HG03045 (cell line): Measurements from ENCODE around the gene ADAM11.
"Not testable (repeated sequence)": the region's sequence is repeated elsewhere in the genome, so short reads cannot be mapped to it uniquely, and the experiment has no call there.

Experiments
- ATAC-seq: cut with Tn5 transposase; IDR thresholded peaks from one replicate; pipeline ENCODE4 v1.9.1; 2021; ENCODE audit warnings: mild to moderate bottlenecking, moderate library complexity; ENCODE audit not compliant: unreplicated experiment

Gene ADAM11

GRCh38 chr17:44755180-44755579, 3.6 kb upstream of the ADAM11 start:
- ATAC-seq, result not testable (repeated sequence)

DNA sequence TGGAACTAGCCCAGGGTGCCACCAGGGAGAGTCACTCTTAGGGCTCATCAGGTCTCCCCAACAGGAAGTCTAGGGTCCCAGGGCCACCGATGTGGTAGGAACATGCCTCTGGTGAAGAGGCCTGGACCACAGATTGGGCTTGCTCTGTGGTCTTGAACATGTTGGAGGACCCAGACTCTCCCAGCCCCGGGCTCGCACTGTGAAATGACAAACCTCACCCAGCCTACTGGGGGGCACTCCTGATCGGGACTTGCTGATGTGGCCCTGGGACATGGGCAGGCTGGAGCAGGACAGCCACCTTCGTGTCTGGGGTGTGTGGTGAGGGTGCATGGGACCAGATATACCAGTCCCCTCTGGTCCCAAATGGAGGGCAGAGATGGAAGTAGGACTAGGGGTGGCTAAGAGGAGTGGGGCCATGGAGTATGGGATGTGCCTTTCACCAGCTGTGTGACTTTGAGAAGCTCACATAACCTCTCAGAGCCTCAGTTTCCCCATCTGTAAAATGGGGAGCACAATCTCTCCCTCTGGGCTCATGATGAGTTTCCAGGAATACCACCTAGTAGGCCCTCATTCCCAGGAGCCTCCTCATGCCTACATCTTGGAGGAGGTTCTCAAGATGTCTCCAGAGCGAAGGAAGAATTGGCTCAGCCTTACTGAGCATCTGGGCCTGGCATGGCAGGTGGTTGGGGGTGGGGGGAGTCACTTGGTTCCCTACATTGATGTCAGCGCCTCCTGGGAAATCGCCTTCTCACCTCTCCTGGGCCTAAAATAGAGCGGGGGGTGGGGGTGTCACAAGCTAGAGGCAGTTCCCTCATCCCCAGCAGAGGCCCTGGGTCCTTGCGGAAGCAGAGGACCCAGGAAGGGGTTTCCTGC, 1.5 kb upstream of the ADAM11 start:
- ATAC-seq, result no peak

DNA sequence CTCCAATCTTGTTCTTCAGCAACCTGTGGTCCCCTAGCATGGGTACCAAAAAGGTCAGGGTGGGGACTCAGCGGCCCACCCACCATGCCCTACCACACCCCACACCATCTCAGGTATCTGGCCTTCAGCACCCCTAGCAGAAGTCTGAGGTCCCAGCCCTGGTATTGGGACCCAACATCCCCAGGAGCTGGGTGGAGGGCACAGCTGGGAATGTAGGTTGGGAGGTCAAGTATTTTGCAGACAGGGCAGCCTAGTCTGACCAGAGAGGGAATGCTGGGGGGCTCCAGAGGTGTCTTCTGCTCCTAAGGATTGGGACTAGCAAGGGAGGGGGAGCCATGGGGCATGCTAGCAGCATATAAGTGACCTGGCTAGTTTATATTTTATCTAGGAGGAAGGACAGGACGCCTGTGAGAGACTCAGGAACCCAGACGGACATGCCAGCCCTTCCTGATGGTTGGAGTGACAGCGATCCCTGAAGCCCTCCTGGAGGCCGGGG, 822 bp upstream of the ADAM11 start:
- no peak for ATAC-seq

GRCh38 chr17:44759086-44759915, 513 bp downstream of the ADAM11 start:
- ATAC-seq, result no peak

DNA sequence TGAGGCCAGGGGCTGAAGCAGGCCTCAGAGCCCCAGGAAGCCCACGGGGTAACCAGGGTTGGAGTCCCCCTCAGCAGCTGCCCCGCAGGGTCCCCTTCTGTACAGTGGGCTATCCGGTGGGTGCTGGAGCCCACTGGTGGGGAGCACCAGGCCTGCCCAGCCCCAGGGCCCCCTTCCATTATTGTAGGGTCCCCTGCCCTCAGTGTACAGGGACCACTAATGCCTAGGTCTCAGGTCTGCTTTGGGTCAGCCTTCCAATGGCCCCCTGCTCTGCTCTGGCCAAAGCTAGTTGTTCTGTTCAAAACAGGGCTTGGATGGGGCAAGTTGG, 1.1 kb downstream of the ADAM11 start:
- no peak for ATAC-seq

GRCh38 chr17:44760474-44761308, 1.9 kb downstream of the ADAM11 start:
- ATAC-seq, result no peak

- ATAC-seq, result no peak
These were observed 3.4 kb downstream of the ADAM11 start for GRCh38 chr17:44761932-44762810.

DNA sequence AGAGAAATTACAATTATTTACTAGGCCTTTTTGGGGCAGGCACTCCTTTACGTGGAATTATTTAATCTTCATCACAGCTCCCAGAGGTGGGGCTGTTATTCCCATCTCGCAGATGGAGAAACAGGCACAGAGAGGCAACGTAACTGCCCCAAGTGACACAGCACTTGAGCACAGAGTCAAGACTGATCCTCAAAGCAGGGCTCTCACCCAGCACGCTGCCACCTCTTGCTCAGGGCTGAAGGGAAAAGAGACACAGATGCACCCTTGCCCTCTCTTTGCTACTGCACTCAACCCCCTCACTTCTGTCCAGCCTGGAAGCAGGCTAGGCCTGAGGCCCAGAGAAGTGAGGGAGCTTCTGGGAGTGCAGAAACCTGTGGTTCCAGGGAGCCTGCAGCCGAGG, 4.4 kb downstream of the ADAM11 start:
- ATAC-seq, result no peak

DNA sequence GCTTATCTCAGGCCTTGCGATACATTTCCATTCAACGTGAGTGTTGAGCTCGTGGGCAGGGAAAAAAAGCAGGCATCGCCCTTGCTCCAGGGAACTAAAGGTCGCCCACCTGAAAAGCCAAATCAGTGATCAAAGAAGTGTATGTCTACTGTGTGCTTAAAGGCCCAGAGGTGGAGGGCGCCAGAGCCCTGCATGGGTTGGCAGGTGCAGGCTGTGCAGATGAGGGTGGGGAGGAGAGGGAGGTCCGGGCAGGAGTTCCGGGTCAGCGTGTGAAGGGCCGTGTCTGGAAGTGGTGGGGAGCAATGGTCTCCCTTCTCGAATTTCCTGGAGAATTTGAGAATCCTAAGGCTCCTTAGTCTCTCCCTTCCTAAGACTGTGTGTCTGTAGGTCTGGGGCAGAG, 7.2 kb downstream of the ADAM11 start:
- ATAC-seq, result no peak

DNA sequence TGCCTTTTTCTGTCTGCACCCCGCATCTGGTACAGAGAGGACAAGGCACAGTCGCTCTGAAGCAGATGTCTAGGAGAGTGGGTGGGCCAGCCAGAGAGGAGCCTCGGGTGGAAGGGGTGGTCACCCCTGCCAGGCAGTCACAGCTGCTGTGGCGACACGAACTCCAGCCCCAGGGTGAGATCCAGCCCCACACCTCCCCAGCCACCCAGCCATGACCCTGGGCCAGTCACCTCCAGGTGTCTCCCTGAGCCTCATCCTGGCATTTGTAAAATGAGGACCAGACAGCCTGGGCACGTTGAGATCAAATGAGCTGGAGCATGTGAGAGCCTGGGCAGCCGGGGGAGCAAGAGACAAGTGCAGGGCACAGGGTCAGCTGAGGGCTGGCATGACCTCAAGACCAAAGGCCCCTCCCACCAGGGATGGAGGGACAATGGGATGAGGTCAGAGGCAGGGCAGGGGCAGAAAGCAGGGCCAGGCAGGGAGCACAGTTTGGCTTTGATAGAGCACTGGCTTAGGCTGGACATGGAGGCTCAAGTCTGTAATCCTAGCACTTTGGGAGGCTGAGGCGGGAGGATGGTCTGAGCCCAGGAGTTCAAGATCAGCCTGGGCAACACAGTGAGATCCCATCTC, 7.7 kb downstream of the ADAM11 start:
- ATAC-seq, result no peak

GRCh38 chr17:44767493-44767892, 8.7 kb downstream of the ADAM11 start:
- ATAC-seq, result no peak

DNA sequence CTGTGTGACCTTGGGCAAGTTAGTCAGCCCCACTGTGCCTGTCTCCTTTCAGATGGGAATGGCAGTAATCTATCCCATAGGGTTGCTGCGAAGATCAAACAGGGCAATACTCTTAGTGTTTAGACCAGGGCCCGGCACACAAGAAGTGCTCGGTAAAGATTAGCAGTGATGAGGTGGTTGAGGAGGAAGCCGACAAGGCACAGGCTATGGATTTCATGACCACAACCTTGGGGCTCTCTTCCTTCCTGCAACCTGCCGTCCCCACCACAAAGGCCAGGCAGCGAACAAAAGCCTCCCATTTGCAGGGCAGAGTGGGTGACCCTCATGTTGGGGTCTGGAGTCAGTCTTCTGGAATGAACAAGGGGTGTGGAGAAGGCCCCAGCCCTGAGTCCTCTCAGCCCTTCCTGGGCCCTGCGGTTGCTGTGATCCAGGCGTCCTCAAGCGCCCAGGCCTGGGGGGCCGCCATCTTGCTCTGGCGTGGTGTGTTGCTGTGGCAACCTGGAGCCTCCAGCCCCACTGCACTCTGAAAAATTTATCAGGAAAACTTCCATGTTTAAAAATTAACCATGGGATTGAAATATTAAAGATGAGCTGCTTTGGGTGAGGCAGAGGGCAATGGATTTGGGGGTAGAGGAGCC, 9.8 kb downstream of the ADAM11 start:
- ATAC-seq, result no peak

- no peak for ATAC-seq
These were observed 10.4 kb downstream of the ADAM11 start for GRCh38 chr17:44769230-44769629.

DNA sequence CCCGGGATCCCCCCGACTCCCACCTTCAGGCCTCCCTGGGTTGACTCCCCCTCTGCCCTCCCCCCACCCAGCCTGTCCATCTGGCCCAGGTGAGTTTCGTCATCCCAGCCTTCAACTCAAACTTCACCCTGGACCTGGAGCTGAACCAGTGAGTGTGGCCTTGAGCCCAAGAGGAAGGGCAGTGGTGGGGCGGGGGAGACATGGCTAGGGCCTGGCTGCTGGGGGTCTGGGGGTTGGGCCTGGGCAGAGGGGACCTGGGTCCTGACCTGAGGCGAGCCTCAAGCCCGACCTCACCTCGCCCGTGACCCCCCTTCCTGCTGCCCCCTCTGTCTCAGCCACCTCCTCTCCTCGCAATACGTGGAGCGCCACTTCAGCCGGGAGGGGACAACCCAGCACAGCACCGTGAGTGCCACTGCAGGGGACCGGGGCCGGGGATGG, 10.9 kb downstream of the ADAM11 start:
- no peak for ATAC-seq

DNA sequence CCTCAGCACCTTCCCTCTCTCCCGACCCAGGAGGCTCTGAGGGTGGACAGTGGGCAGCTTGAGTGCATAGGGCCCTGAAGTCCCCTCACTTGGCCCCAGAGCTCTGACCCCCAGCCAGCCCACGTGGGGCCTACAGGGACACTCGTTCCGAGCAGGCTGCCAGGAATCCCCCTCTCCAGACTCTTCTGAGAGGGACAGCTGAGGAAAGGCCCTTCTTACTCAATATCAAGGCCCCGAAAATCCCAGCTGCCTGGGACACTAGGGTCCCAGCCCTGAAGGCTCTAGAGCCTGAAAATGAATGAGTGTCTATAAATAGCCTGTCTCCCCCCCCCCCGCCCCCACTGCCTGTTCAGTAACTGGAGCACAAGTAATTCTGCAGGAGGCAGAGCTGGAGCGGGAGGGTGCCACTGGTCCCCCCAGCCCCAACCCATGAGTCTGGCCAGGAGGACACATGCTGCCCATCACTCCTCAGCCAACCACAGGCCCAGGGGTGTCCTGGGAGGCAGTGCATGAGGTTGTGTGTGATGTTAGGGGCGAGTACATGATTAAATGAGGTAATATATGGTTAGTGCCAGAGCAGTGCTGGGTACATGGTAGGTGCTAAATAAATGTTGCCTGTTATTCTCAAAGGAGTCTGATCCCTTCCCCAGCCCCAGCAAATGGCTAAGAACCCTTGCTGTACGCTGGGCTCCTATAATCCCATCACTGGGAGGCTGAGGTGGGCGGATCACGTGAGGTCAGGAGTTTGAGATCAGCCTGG, 11.6 kb downstream of the ADAM11 start:
- ATAC-seq, result no peak

DNA sequence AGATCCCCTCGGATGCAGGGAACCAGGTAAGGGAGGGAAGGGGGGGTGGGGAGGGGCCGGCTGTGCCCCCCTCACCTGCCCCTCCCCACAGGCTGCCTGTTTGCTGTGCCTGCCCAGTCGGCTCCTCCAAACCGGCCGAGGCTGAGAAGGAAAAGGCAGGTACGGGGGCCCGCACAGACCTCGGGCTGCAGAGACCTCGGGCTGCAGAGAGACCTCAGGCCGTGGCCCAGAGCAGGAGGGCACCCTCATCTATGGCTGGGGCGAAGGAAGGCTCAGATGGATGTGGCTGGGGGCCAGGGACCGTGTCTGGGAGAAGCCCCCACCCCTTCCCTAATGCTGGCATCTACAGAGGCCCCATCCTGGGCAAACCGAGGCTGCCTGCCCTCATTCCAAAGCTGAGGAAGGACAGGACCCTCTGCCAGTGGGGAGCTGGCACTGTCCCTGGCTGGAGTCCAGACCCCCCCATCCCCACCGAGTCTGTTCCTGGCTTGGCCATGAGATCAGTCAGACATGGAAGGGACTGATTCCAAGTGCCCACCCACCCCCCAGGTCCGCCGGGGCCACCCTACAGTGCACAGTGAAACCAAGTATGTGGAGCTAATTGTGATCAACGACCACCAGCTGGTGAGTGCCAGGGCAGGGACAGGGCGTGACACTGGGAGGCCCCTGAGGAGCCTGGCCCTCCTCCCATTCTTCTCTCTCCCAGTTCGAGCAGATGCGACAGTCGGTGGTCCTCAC, 13.7 kb downstream of the ADAM11 start:
- ATAC-seq, result no peak

DNA sequence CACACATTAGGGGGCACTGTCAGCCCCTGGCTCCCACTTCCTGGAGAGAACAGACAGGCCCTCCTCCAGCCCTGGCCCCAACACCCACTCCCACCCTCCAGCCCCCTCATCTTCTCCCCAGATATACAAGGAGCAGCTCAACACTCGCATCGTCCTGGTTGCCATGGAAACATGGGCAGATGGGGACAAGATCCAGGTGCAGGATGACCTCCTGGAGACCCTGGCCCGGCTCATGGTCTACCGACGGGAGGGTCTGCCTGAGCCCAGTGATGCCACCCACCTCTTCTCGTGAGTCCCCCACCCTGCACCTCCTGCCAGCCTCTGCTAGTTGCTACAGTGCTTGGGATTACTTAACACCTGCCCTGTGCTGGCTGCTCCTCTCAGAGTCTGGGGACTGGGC, 14.4 kb downstream of the ADAM11 start:
- ATAC-seq, result no peak
